OCI-LY3 (cell line): Measurements from ENCODE around the gene ARHGAP22.

Experiments
- H2AFZ ChIP-seq: fragments of 200-600, 300-600 bp; shearing (Covaris generic); 2 replicates; pipeline ENCODE4 v1.6.0; 2014; ENCODE audit warnings: antibody characterized with exemption, low read depth, low read length
- H3K27ac ChIP-seq: fragments of 200-600, 300-600 bp; sonication (generic); 2 replicates; pipeline ENCODE4 v1.5.1; 2014; ENCODE audit warnings: mild to moderate bottlenecking, low read length, moderate library complexity, mixed read lengths
- H3K27me3 ChIP-seq: fragments of 200-600, 300-600 bp; sonication (generic); 2 replicates; pipeline ENCODE4 v1.6.1; 2014; ENCODE audit warnings: low read depth, low read length, mixed read lengths
- H3K36me3 ChIP-seq: fragments of 200-600, 300-600 bp; sonication (generic); replicated peaks from 2 replicates; pipeline ENCODE3; 2014; ENCODE audit warnings: low read depth, low read length, mixed read lengths
- H3K4me1 ChIP-seq: fragments of 300-600, 200-600 bp; sonication (generic); 2 replicates; pipeline ENCODE4 v1.6.1; 2014; ENCODE audit warnings: low read length, mixed read lengths
- H3K4me2 ChIP-seq: fragments of 200-600, 300-600 bp; sonication (generic); 2 replicates; pipeline ENCODE4 v1.6.1; 2014; ENCODE audit warnings: low read length, mixed read lengths
- H3K4me3 ChIP-seq: fragments of 300-600, 200-600 bp; sonication (generic); 2 replicates; pipeline ENCODE4 v1.5.1; 2014; ENCODE audit warnings: antibody characterized with exemption, mild to moderate bottlenecking, low read length, moderate library complexity
- H3K79me2 ChIP-seq: fragments of 300-600, 200-600 bp; shearing (Covaris generic); 2 replicates; pipeline ENCODE4 v1.6.1; 2014; ENCODE audit warnings: mild to moderate bottlenecking, low read length, mixed read lengths
- H3K9ac ChIP-seq: fragments of 300-600, 200-600 bp; shearing (Covaris generic); 2 replicates; pipeline ENCODE4 v1.6.0; 2014; ENCODE audit warnings: mild to moderate bottlenecking, low read length, moderate library complexity
- H3K9me3 ChIP-seq: fragments of 200-600, 300-600 bp; shearing (Covaris generic); 2 replicates; pipeline ENCODE4 v1.6.1; 2014; ENCODE audit warnings: low read length, mixed read lengths; ENCODE audit not compliant: insufficient read depth
- H4K20me1 ChIP-seq: fragments of 200-600, 300-600 bp; sonication (generic); 2 replicates; pipeline ENCODE4 v1.6.1; 2016; ENCODE audit warnings: low read length, mixed read lengths; ENCODE audit not compliant: insufficient read depth
- CTCF ChIP-seq: fragments of 200-600, 300-600 bp; sonication (generic); IDR thresholded peaks from 2 replicates; pipeline ENCODE4 v1.5.1; 2014; ENCODE audit warnings: antibody characterized with exemption, low read length, low read depth
- EZH2phosphoT487 ChIP-seq: fragments of 200-600 bp; shearing (Covaris generic); IDR thresholded peaks from 2 replicates; pipeline ENCODE4 v1.6.1; 2018; ENCODE audit warnings: antibody characterized with exemption, mixed run types, low read depth

ARHGAP22 gene

GRCh38 chr10:48474765-48475365 lies 130.0 kb downstream of the ARHGAP22 start:
- no peak overlapping the region for H3K4me2 ChIP-seq
- H3K27me3 ChIP-seq, result peaks cover 6% of the 10 kb centered on the region; the same call in 1 of the 2 replicates
- H2AFZ ChIP-seq, result no peak overlapping the region
- TF ChIP-seq CTCF, result no peak
- no peak overlapping the region for H3K27ac ChIP-seq
- no peaks in the 10 kb centered on the region for H3K36me3 ChIP-seq
- H4K20me1 ChIP-seq, result no peaks in the 10 kb centered on the region
- no peaks in the 10 kb centered on the region for H3K79me2 ChIP-seq
- no peaks in the 10 kb centered on the region for H3K9me3 ChIP-seq
- H3K9ac ChIP-seq, result no peak overlapping the region
- no peak overlapping the region for H3K4me3 ChIP-seq
- no peaks in the 10 kb centered on the region for H3K4me1 ChIP-seq

GRCh38 chr10:48473704-48474103 lies 131.2 kb downstream of the ARHGAP22 start:
- Histone ChIP-seq H3K4me2 (no peak overlapping the region), H2AFZ (no peak overlapping the region), H3K27ac (no peak overlapping the region)

GRCh38 chr10:48472501-48473069 lies 132.3 kb downstream of the ARHGAP22 start:
- no peaks in the 10 kb centered on the region for H3K36me3 ChIP-seq
- no peaks in the 10 kb centered on the region for H3K79me2 ChIP-seq
- H3K4me3 ChIP-seq, result no peak overlapping the region
- no peak overlapping the region for H3K4me2 ChIP-seq
- no peak overlapping the region for H2AFZ ChIP-seq
- H3K27ac ChIP-seq, result no peak overlapping the region
- peaks cover 6% of the 10 kb centered on the region; the same call in 1 of the 2 replicates for H3K27me3 ChIP-seq
- no peaks in the 10 kb centered on the region for H3K4me1 ChIP-seq
- TF ChIP-seq EZH2phosphoT487 (no peak), CTCF (no peak)
- no peak overlapping the region for H3K9ac ChIP-seq
- no peaks in the 10 kb centered on the region for H4K20me1 ChIP-seq
- H3K9me3 ChIP-seq, result no peaks in the 10 kb centered on the region

More at GRCh38 chr10:48473704-48474103, 131.2 kb downstream of the ARHGAP22 start:
- Histone ChIP-seq H3K4me3 (no peak overlapping the region), H3K79me2 (no peaks in the 10 kb centered on the region), H3K36me3 (no peaks in the 10 kb centered on the region), H3K9me3 (no peaks in the 10 kb centered on the region), H3K9ac (no peak overlapping the region), H3K4me1 (no peaks in the 10 kb centered on the region), H3K27me3 (peaks cover 6% of the 10 kb centered on the region; the same call in 1 of the 2 replicates), H4K20me1 (no peaks in the 10 kb centered on the region)
- TF ChIP-seq CTCF (no peak), EZH2phosphoT487 (no peak)

GRCh38 chr10:48470893-48471805 lies 133.7 kb downstream of the ARHGAP22 start:
- Histone ChIP-seq H4K20me1 (no peaks in the 10 kb centered on the region), H3K9me3 (no peaks in the 10 kb centered on the region), H2AFZ (no peak overlapping the region), H3K9ac (no peak overlapping the region), H3K4me3 (no peak overlapping the region), H3K27me3 (peaks cover 6% of the 10 kb centered on the region; the same call in 1 of the 2 replicates), H3K79me2 (no peaks in the 10 kb centered on the region), H3K4me1 (no peaks in the 10 kb centered on the region), H3K27ac (no peak overlapping the region), H3K4me2 (no peak overlapping the region), H3K36me3 (no peaks in the 10 kb centered on the region)
- TF ChIP-seq EZH2phosphoT487 (no peak), CTCF (no peak)
